GM19351 (cell line): ENCODE results near the gene CST11.

Experiments
- ATAC-seq: cut with Tn5 transposase; IDR thresholded peaks from one replicate; pipeline ENCODE4 v1.9.1; 2021; ENCODE audit warnings: mild to moderate bottlenecking, moderate library complexity; ENCODE audit not compliant: unreplicated experiment

The CST11 gene

GRCh38 chr20:23420943-23421931 is 31.4 kb downstream of the CST11 start, which contains the start of gene NAPB:
TSS of gene NAPB (minus strand) at chr20:23421488. CDS start at chr20:23421402, 86 bp downstream.
- peak; percentile 96 for ATAC-seq

DNA sequence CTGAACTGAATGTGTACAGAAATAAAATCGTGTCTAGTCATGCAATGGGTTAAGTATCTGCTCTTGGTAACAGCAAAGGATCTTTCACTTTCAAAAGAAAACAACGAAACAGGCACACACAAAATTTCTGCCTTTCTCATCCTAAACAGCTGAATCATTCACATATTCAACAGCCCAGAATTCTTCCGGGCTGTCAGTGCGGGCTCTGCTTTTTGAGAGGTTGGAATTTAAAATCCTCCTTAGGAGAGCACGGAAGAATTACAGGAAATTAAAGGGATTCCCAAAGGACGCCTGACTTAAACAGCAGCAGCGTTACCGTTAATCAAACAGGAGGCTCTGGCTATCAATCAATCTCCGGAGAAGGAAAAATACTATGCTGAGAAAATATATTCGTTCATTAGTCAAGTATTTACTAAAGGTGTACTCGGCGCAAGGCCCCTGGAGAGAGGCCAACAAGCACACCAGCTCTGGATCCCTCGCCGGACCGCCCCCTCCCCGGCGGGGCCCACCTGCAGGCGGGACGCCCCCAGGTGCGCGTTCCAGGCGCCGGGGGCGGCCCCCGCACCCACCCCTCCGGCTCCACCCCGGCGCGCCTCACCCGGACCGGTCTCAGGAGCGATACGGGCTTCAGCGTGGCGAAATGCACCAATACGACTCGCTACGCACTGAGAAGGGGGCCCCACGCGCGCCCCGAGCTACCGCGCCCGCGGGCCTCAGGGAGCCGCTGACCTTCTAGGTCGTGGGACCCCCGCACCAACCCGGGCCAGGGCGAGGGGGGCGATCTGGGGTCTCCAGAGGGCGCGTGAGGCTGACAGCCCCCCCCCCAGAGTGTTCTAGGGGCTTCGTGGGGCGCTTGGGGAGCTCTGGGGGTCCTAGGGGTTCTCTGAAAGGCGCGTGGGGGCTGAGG is 32.4 kb downstream of the CST11 start:
- ATAC-seq = peak; percentile 28

- no peak for ATAC-seq
These were observed 33.0 kb downstream of the CST11 start for GRCh38 chr20:23419657-23419994.

GRCh38 chr20:23417861-23418260 is 34.8 kb downstream of the CST11 start:
- ATAC-seq = no peak

DNA sequence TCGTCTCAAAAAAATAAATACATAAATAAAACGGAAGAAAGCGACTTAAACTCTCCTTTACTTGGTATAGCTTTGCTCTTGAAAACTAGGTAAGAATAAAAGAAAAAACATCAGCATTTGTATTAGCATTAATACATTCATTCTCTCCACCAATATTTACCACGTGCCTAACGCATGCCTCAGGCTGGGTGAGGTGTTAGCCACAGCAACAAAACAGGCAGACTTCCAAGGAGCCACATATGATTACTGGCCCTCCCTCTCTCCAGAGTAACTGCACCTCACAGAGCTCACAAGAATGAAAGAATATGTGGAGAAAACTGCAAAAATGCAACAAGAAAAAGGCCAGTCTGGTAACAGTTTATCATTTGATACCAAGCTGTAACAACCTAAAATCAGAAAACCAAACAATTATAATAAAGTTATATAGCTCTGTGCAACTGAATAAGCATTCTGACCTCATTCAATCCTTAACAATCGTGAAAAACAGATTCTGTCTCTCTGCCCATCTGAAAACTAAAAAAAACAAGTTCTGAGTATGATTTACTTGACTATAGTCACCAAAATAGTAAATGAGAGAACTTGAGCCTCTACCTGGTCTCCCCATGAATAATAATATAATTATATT is 36.6 kb downstream of the CST11 start:
- no peak for ATAC-seq

GRCh38 chr20:23415555-23415954 is 37.1 kb downstream of the CST11 start:
- no peak for ATAC-seq

- ATAC-seq = no peak
These were observed 38.0 kb downstream of the CST11 start for GRCh38 chr20:23414526-23415188.

DNA sequence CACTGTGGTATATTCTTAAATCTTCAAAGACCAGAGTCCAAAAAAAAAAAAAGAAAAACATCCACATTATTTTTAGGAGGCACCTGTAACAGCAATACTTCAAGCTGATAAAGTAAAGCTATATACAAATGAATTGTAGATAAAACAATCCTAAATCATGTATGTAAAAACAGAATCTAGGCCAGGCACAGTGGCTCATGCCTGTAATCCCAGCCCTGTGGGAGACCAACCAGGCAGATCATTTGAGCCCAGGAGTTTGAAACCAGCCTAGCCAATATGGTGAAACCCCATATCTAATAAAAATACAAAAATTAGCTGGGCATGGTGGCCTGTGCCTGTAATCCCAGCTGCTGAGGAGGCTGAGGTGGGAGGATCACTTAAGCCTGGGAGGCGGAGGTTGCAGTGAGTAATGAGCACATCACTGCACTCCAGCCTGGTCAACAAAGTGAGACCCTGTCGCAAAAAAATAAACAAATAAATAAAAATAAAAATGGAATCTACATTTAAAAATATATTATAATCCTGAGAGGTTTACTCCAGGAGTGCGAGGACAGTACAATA is 38.7 kb downstream of the CST11 start:
- ATAC-seq = no peak

GRCh38 chr20:23412026-23412425 is 40.6 kb downstream of the CST11 start:
- ATAC-seq = no peak

- no peak for ATAC-seq
These were observed 41.6 kb downstream of the CST11 start for GRCh38 chr20:23410916-23411695.

DNA sequence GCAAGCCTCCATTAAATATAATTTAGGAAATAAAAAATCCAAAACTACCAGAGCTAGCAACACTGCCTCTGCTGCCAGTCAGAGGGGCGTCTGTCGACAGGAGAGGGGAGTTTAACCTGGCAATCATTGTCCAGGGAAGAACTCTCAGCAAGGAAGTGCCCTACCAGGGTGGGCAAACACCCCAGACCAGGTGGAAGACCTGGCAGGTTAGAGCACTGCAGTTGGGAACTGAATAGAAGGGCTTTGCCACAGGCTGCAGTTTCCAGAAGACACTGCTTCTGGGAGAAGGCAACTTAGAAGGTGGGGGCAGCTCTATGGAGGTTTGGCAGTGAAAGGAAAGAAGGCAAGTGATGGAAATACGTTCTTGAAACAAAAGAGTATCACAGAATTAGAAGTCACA is 42.9 kb downstream of the CST11 start:
- no peak for ATAC-seq

- no peak for ATAC-seq
These were observed 43.7 kb downstream of the CST11 start for GRCh38 chr20:23408957-23409356.

DNA sequence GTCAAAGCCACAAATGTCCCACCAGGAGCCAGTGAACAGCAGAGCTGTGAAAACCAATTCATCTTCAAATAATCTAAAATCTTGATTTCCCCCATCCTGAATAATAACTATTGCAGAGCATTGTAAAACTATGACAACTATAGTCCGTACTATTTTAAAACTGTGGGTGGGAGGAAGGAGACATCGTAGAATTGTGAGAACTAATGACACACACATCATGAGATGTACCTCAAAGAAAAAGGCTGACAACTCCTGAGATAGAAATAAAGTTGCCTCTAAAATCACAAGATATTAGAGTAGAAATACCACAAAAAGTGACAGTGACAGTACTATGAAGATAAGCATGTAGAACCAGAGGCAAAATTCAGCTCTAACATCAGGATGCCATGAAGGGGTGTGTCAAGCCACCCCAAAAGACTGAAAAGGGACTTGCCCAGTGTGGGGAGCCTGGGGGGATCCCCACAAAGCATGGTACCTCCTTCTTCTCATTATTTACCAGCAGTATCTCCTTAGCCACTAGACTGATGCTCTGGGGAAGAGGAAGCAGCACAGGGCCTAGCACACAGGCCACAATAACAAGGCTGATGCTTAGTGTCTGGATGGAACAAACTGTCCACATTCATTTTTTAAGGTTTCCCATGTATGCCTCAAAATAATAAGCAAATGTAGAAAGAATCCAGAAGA is 44.8 kb downstream of the CST11 start:
- ATAC-seq = peak; percentile 95

- no peak for ATAC-seq
These were observed 45.8 kb downstream of the CST11 start for GRCh38 chr20:23406880-23407279.

GRCh38 chr20:23404196-23404595 is 48.5 kb downstream of the CST11 start:
- no peak for ATAC-seq

DNA sequence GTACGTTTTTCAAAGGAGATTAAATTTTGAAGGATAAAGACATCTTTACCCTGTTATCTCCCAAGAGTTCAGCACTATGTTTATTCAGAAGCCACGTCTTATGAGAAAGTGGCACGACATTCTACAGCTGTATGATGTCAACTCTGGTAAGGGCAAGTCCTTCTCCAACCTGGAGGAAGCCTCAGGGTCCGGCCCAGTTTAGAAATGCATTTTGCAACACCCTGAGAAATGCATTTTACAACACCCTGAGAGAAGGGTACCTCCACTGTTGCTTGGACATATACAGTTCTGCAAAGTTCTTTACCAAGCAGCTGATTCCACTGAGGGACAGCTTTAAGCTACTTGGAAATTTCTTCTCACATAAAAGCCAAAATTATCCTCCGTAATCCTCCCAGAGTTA is 48.9 kb downstream of the CST11 start:
- no peak for ATAC-seq

DNA sequence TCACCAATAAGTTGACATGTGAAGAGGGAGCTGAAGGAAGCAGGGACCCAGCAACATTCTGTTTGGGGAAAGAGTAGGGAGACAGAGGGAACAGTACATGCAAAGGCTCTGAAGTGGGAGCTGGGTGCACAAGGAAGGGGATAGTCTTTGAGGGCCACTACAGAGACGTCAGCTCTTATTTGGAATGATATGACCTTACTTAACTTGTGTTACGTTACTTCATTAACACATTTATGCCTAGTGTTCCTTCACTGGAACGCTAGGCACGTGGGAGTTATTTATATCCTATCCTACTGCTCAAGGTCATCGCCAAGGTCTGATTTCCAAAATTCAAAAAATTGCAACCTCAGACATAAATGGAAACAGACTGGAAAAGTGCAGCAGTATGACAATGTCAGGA is 51.6 kb downstream of the CST11 start:
- no peak for ATAC-seq
